NCI-H446 treated with DMSO at 0.1 percent for 48 hours (cell line): ENCODE measurements around the gene C5orf22.
"Not testable (repeated sequence)": the region's sequence is repeated elsewhere in the genome, so short reads cannot be mapped to it uniquely, and the experiment has no call there.

Experiments used
- DNase-seq: peaks from one replicate; lab custom pipeline; 2025; lab: John Stamatoyannopoulos, UW

C5orf22 gene

GRCh38 chr5:31531888-31532547 lies at the start of gene C5orf22, which contains the start of gene DROSHA:
TSS of gene C5orf22 (plus strand) at chr5:31532301. CDS start at chr5:31532393, 92 bp downstream.
TSS of gene DROSHA (minus strand) at chr5:31532093. CDS start at chr5:31529059, 3,034 bp downstream.
- DNase-seq = peak; percentile 95

- no peak for DNase-seq
Observed at GRCh38 chr5:31485376-31486207, 46.5 kb upstream of the C5orf22 start.

GRCh38 chr5:31486441-31486840 lies 45.7 kb upstream of the C5orf22 start:
- no peak for DNase-seq

DNA sequence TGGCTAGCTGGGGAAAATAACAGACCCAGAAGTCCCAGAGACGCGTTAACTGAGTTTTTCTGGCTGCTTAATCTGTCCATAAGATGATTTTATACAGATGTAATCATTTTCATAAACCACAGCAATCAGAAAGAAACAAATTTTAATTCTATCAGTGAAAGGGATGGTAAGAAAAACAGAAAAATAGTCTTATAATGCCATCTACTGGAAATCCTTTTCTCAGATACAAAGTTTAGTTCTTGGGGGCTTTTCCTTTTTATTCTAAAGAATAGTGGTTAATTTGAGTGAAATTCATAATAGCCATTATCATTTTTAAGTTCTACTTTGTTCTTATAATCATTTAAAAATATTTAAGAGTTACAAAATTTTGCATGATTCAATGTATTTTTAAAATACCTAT lies 44.6 kb upstream of the C5orf22 start:
- no peak for DNase-seq

DNA sequence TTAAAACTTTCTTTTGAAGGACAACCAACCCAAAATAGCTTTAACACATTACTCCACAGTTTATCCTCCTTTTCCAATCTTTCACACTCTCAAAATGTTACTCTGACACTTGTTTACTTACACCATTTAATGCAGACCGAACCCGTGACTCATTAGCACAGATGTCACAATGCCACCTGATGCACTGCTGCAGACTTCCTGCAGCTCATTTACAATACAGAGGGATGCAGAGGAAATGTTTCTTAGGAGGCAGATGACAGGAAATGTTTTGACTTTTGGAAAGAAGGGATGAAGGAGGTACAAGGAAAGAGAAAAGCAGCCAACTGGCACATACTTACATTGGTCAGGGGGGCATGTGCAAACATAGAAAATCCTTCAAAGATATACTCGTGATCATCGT lies 39.2 kb upstream of the C5orf22 start:
- no peak for DNase-seq

- DNase-seq = no peak
Observed at GRCh38 chr5:31495336-31495735, 36.8 kb upstream of the C5orf22 start.

DNA sequence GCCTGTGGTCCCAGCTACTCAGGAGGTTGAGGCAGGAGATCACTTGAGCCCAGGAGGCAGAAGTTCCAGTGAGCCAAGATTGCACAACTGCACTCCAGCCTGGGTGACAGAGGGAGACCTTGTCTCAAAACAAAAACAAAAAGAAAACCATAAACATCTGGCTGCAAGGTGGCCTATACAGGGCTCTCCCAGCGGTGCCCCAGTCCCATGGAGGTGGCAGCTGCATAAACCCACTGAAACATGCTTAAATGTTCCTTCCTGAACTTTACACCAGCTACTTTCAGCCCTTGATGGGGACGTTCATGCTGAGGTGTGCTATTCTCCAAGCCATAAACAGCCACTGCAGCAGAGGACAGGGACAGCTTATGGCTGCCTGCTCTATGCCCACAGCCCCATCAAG lies 35.8 kb upstream of the C5orf22 start:
- DNase-seq = no peak

- no peak for DNase-seq
Observed at GRCh38 chr5:31496891-31497290, 35.2 kb upstream of the C5orf22 start.

GRCh38 chr5:31500256-31500655 lies 31.8 kb upstream of the C5orf22 start:
- no peak for DNase-seq

GRCh38 chr5:31502506-31502905 lies 29.6 kb upstream of the C5orf22 start:
- peak; percentile 96 for DNase-seq

DNA sequence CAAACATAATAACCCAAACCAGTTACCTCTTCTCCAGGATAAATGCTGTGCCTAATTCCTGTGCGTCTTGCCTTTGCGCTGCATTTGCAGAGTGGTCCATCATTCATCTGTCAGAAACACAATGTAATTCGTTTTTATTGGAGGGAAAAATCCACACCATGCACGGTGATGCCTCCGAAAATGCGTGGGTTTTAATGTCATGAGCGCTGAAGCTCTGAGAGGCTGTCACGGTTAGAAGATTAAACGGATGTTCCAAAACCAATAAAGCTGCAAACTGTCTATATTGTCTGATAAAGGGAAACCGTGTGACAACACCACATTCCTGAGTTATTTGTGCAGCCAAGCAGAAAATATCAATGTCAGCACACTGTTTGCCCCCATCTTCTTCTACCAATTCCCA lies 27.6 kb upstream of the C5orf22 start:
- no peak for DNase-seq

- no peak for DNase-seq
Observed at GRCh38 chr5:31511305-31511704, 20.8 kb upstream of the C5orf22 start.

GRCh38 chr5:31516802-31517201 lies 15.3 kb upstream of the C5orf22 start:
- no peak for DNase-seq

DNA sequence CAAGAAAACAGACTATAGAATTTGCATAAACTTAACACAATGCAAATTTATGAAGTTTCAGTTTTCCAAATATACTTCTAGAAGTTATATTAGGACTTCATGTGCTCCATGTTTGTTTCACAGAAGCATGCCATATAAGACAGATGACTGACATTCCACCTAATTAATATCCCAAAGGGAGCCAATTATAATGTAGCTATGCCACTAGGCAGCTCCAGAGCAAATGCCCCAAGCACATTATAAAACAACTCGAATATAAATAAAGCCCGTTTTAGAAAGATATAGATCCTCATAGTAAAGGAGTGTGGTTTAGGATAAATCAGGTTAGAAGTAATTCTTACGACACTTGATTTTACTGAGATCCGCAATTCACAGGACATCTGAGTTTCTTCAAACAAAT lies 9.1 kb upstream of the C5orf22 start:
- DNase-seq = no peak

DNA sequence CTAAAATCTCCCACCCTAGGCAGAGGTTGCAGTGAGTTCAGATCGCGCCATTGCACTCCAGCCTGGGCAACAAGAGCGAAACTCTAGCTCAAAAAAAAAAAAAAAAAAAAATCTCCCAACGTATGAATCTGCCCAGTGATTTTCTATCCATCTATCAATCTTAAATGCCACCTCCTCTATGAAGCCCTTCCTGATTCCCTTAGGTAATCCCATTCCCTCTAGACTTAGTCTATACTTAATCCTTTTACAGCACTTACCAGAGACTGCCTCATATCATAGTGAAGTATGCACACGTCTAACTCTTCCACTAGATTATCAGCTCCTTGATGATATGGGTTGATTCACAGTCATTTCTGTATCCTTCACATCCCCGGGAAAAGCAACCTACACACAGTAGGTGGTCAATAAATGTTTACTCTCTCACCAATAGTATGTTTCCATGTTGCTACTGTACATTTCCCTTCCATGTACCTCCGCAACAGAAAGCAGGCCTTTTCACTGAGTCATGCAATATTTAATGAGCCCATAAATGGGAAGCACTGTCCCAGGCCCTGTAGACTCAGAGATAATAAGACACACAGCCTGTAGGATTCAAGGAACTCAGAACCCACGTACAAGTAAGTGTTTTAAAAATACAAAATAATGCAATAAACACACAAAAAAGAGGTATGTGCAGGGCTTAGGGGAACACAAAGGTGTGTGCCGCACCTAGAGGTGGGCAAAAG lies 1.4 kb upstream of the C5orf22 start:
- DNase-seq = no peak

GRCh38 chr5:31531543-31531887 lies 586 bp upstream of the C5orf22 start:
- no peak for DNase-seq

DNA sequence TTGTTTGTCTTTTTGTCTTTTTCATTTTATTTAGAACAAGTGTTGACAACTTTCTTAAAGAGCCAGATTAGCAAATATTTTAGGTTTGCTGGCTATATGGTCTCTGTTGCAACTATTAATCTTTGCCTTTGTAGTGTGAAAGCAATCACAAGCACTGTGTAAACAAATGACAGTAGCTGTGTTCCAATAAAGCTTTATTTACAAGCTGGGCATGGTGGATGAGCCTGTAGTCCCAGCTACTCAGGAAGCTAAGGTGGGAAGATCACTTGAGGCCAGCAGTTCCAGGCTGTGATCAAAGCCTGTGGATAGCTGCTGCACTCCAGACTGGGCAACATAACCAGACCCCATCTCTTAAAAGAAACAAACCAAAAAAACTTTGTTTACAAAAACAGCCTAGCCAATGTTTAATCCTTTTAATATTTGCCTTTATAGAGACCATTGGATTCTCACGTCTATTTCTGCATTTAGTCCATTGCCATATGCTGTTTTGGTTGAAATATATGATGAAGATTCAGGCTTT lies 2.5 kb downstream of the C5orf22 start:
- DNase-seq = no peak

- DNase-seq = no peak
Observed at GRCh38 chr5:31536873-31537272, 4.8 kb downstream of the C5orf22 start.

DNA sequence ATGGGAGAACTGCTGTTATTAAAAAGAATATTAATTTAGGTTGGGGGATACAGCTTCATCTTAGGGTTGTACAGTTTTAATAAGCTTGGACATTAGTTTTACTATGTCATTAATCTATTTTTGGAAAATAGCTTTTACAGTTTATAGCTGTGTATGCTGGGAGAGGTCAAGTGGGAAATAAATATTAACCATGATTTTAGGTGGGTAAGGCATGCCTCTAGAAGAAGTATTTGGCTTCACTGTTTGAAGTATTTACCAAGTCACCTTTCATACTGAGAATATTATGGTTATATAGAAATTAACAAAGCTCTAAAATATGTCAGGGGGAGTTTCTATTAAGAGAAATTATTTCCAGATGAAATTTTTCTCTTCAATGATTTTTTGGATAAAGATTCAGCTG lies 5.2 kb downstream of the C5orf22 start:
- no peak for DNase-seq

GRCh38 chr5:31537851-31538250 lies 5.8 kb downstream of the C5orf22 start:
- no peak for DNase-seq

GRCh38 chr5:31549114-31549513 lies 17.0 kb downstream of the C5orf22 start:
- DNase-seq = not testable (repeated sequence)

DNA sequence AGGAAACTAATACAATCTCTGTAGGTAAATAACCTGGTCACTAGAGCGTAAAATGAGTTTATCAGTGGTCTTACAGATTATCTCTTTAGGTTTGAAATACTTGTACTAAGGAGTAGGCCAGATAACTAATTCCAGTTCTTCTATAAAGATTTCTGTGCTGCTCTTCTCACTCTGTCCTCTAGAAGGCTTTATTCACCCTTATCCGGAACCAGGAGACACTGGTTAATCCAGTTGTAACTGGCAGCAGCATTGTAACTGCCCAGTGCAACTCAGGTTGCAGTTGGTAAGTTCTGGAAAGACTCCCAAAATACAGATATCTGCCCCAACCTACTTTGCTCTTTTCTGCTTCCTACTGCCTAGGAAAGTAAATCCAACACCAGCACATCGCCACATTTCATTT lies 19.8 kb downstream of the C5orf22 start:
- DNase-seq = no peak

GRCh38 chr5:31553863-31554262 lies 21.8 kb downstream of the C5orf22 start:
- DNase-seq = no peak
